SK-MEL-5 (cell line): Measurements from ENCODE around the gene RARB. TPM values are rescaled to one million over a fixed set of nuclear protein-coding genes. Genes with fewer than 3 reads are reported as not detected.
A peak's percentile ranks its signal among the peaks of the same experiment; 100 is the strongest.

Experiments used
- DNase-seq: peaks from one replicate; pipeline ENCODE4 v3.0.0-alpha.2; 2016; ENCODE audit warnings: low read depth, low spot score
- in situ Hi-C: cut with HindIII; loops from 2 replicates; pipeline ENCODE4 v1.10.0; 2016; ENCODE audit warnings: low sequenced_read_pairs, high pct_unique_total_duplicates, low pct_unique_long_range_greater_than_20kb
- total RNA-seq: library from RNA; depleted of rRNA; stranded (reverse); fragments of >200 nt; shearing (Covaris generic); gene quantifications from 2 replicates; pipeline ENCODE4 v1.2.3, GENCODE V29; 2014

The RARB gene
- total RNA-seq, 1 experiment from 2014 or later, result 0.87 TPM

DNA sequence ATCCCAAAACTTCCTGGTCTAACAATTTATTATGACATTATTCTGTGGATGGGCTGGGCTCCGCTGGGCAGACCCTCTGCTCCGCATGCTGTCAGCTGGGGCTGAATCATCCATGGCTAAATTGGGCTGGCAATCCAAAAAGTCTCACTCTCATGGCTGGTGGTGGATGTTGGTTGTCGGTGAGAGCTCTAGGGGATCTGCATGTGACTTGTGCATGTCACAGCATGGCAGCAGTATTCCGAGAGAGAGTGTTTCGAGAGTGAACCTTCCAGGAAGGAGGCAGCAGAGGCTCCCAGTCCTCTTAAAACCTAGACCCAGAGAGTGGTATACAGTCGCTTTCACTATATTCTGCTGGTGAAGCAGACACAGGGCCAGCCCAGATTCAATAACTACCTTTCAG lies 9.9 kb downstream of the RARB start:
- in situ Hi-C loops, result no loop called here
- no peak for DNase-seq

DNA sequence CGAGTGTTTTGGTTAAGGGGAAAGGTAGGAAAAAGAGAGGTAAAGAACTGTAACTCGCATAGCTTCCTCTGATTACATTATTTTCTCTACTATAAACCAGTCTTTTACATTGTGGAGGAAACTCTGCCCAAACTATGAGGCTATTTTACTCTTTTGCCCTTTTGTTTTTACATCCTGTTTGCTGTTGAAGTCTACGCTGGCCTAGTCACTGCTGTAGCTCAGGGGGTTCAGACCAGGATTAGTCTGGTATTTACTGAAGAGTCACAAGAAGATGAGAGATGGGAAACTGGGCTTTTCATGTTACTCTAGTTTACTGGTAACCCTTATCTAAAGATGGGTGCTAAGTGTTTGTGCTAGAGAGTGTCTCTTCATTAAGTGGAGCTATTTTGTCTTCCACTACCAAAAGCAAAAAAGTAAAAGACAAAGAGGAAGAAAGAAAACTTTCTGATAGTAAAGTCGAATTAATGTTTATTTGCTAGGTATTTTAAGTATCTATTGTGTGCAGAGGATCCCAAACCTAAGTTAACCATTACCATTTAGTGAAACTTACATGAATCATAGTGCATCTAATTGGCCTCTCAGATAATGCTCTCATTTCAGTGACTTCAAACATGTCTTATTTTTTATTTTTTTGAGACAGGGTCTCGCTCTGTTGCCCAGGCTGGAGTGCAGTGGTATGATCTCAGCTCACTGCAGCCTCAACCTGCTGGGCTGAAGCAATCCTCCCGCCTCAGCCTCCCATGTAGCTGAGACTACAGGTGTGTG lies 10.9 kb downstream of the RARB start:
- DNase-seq, result no peak
- in situ Hi-C loops, result no loop called here

DNA sequence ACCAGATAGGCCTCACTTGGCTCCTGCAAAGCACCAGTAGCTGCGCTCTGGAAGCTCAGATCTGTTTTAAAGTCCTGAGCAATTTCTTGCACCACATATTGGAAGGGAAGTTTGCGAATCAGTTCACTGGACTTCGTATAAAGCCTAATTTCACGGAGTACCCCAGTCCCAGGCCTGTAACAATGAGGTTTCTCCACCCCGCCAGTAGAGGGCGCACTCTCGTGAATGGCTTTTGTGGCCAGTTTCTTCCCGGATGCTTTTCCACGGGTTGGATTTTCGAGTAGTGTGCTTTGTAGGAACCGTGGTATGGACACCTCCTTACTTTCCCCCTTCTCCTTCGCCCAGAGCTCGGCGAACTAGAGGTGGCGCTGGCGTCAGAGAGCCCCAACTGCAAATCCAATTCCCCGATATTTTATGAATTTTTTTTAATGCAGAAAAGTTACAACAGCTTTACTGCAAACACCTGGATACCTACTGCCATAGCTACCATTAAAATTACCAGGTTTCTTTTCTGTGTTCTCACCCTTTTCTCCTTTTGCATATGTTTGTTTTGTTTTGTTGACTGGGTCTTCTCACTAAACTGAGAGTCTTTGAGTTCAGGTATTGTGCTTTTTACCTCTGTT lies 13.3 kb downstream of the RARB start:
- DNase-seq, result peak; percentile 10
- in situ Hi-C loops, result no loop called here

DNA sequence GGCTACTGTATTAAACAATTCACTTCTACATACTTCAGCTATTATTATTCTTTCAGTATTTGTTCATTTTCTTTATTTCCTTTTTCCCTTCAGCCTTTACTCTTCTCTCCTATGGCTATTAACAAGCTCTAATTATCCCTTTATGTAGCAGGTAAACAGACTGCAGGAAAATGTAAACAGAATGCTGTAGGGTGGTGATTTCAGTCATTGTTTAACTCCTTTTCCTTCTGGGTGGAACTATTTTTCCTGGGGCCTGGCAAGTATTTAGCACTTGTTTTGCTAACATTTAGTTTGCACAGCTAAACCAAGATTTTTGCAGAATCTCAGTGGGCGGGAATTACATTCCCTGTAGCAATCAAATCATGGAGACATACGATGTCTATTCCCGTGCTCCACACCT lies 14.4 kb downstream of the RARB start:
- DNase-seq, result no peak
- in situ Hi-C loops, result no loop called here

DNA sequence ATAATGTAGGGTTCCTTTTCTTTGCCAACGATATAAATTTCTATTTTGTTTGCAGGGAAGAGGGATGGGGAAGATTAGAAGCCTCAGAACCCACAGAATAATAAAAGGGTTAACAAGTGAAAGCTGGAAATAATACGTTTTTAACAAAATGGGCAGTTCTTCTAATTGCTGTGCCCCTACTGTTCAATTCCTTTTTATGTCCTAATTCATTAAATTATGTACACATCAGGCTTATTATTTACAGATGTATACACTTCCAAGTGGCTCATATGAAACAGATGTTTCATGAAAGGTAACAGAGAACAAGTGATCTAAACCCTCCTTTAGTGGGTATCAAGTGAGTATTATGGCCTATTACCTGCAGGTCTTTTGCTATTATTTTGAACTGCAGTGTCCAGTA lies 16.2 kb downstream of the RARB start:
- DNase-seq, result no peak
- in situ Hi-C loops, result no loop called here

DNA sequence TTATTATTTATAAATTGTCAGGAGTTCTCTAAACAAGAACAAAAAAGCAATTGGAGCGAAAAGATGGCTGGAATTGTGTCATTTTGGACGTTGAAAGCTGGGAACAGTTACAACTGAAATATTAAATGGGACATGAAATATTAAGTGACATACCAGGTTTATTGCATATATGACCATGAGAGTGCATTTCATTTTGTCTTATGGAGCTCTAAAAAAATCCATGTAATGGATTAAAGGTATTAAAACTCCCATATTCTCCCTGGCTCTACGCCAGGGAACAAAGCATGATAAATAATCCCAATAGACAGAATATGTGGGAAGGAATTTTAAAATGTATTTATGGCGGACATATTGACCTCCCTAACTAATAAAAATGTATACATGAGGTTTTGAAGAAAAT lies 17.7 kb downstream of the RARB start:
- DNase-seq, result no peak
- in situ Hi-C loops, result no loop called here

DNA sequence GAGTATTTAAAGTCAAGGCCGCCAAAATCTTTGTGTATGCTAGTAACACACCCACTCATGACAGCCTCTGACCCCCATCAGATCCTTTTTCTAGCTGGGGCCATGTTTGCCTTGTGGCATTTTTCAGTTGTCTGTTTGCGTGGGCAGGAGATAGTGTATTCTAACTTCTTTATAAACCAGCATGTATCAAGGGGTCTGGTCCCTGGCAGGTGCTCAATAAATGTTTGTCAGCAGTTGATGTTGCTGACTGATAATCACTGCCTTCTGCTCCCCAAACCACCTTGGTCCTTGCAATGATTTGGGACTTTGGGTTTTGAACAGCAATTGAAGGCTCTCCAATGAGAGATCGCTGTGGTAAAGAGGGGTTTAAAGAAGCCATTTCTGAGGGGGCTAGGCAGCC lies 19.2 kb downstream of the RARB start:
- no peak for DNase-seq
- in situ Hi-C loops, result no loop called here

DNA sequence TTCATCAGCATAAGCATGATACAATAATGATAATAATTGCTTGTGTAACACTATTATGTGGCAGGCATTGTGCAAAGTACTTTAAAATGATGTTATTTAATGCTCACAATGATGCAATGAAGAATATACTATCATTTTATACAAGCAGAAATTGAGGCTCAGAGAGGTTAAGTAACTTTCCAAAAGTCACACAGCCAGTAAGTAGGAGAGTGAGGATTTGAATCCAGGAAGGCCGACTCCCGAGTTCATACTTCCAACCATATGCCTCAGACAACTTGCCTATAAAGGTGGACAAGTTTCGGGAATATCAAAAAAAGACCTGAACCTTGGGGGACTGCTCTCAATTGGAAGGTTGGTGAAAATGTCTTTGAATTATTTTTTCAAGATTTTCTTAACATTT lies 19.9 kb downstream of the RARB start:
- in situ Hi-C loops, result no loop called here
- no peak for DNase-seq

DNA sequence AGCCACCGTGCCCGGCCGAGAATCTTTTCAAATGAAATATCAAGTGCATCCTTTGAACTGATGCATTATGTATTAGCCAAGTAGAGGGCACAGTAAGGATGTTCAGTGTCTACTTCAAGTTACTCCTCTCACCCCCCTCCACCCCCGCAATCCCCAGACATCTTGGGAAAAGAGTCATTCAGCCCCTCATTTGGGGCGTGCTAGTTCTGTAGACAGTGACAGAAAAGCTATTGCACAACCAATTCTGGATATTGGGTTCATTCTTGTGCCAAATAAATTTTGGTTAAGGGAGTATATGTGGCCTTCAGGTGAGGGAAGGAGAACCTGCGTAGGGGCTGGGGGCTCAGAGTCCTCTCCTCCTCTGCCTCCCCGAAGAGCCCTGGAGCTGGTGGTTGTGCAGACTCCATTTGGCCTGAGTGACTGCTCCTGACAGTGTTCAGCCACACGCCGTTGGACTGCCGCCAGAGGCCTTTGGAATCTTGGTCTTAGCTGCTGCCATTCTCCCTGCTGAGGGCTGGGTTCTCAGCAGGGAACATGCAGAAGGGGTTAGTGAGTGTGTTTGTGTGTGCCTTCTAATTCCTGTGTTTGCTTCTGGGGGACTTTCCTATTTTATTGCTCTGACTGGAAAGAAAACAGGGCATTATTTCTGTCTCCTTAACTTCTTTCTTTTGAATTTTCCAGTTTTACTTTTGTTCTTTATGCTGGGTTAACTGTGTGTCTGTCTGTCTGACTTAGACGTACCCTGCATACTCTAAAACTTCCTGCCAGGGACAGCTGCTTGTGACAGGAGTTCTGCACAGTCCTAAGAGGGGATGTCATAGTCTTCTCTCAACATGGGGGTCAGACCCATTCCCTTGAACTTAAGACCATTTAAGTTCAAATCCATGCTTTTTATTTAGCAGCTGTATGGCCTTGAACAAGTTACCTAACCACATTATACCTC lies 21.0 kb downstream of the RARB start:
- DNase-seq, result peak; percentile 54
- in situ Hi-C loops, result no loop called here

DNA sequence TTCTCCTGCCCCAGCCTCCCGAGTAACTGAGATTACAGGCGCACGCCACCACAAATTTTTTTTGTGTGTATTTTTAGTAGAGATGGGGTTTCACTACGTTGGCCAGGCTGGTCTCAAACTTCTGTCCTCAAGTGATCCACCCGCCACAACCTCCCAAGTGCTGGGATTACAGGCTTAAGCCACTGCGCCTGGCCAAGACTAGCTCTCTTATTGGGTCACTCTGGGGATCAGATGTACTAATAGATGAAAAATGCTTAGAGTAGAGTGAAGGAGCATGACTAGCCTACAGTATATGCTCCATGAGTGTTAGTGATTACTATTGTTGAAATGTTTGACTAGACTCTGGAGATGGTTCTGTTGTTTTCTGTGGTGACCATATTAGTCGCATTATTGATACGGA lies 21.8 kb downstream of the RARB start:
- in situ Hi-C loops, result no loop called here
- DNase-seq, result no peak

DNA sequence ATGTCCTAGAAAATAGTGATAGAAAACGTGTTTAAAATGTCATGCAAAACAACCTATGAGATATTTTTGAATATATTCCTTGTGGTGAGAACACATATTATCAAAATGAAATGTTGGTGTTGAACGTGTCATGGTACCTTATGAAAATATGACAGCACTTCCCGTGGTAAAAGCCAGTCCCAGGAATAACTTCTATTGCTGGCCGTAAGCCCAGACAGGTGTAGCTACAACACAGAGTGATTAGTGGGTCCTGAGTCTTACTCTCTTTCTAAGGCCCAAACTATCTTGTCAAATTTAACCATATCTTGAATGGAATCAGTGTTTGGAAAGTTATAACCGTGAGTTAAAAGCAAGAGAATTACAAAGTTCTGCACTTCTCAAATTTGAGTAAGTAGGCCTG lies 24.1 kb downstream of the RARB start:
- DNase-seq, result no peak
- in situ Hi-C loops, result no loop called here

DNA sequence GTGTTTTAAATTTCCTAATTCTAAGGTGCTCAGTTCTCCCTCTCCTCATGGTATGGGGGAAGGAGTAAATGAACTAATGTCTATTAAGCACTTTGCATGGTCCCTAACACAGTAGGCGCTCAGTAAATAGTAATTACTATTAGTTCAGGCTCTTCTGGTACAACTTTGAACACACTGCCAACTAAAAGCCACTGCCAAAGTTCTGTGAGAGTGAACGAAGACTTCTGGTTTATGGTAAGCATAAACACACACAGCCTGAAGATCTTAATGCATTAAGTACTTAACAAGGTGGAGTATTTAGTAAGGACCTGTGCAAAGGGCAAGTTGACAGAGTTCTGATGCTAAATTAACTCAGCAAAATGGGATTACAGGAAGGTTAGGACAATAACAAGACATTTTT lies 24.7 kb downstream of the RARB start:
- in situ Hi-C loops, result no loop called here
- DNase-seq, result no peak

DNA sequence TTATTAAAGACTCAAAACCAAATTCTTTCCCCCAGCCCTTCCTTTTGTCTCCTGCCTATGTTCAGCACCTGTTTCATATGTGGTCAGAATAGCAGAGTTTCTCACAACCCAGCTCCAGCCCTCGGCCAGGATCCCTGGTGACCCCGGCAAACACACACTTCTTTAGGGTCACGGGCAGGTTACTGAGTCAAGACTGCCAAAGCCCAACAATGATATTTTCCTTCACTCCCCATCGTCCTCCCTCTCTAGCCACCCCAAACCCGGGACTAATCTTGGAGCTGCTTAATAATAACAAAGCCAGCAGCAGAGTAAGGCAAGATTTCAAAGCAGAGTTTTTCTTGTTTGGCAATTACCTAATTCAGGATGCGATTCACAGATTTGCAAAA lies 25.5 kb downstream of the RARB start:
- no peak for DNase-seq
- in situ Hi-C loops, result no loop called here

DNA sequence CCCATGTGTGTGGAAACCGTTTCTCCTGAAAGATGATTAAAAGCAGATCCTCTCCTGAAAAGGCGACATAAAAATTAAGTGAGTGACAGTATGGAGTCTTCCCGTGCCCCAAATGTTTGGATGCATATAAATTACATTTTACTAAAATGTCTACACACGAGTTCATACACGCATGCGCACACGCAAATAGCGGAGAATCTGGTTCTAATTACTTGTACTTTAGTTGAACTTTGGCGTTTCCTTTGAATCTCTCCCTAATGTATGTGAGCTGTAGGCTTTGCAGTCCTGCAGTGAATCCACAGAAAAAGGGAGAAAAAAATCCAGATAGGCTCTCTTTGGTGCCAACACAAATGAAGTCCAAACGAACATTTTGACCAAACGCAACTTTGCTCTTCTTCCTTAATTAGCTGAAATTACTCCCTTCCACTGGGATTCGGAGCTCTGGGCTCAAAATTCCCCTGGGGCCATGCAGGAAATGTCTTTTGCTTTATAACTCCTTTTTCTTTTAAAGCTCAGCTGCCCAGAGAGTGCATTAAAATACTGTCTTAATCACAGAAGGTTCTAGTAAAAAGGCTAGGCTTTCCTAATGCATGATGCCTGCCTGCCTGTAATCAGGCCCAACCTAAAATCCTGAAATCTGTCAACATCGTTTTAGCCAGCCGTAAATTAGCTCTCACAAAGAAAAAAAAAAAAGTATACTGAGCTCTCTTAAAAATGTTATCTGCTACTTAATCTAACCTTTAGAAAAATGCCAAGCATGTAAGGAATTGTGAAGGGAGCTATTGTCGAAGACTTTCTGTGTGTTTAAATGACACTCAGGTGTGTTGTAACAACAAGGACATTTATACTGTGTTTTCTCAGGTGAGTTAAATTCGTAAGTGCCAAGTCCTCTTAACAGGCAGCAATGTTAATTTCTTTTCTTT lies 26.2 kb downstream of the RARB start:
- no peak for DNase-seq
- in situ Hi-C loops, result no loop called here

DNA sequence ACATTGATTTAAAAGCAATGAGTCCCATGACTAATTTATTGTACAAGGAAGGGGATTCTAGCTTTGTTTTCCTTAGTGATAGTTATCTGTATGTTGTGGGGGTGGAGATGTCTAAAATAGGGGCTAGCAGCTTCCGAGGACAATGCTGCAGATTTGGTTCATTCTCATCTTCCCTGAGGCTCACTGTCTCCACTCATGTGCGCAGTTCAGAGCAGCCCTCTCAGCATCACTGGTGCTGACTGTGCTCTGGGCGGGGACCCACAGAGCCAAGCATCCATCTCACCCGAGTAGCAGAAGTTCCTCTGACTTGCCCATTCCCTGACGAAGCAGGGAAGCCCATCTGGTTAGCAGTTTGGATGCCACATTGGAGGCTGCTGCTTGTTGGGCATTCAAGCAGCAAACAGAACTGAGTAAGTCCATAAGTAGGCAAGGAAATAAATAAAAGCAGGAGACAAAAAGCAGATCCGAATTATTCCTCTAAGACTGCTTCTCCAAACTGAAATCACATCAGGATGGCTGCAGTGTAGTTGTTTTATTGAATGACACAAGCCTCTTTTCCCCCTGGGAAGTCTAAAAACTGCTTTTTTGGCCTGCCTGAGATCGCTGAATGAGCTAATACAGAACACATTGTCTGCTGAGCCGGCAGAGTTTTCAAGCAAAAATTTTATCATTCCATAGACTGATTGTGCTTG lies 27.5 kb downstream of the RARB start:
- in situ Hi-C loops, result no loop called here
- no peak for DNase-seq

DNA sequence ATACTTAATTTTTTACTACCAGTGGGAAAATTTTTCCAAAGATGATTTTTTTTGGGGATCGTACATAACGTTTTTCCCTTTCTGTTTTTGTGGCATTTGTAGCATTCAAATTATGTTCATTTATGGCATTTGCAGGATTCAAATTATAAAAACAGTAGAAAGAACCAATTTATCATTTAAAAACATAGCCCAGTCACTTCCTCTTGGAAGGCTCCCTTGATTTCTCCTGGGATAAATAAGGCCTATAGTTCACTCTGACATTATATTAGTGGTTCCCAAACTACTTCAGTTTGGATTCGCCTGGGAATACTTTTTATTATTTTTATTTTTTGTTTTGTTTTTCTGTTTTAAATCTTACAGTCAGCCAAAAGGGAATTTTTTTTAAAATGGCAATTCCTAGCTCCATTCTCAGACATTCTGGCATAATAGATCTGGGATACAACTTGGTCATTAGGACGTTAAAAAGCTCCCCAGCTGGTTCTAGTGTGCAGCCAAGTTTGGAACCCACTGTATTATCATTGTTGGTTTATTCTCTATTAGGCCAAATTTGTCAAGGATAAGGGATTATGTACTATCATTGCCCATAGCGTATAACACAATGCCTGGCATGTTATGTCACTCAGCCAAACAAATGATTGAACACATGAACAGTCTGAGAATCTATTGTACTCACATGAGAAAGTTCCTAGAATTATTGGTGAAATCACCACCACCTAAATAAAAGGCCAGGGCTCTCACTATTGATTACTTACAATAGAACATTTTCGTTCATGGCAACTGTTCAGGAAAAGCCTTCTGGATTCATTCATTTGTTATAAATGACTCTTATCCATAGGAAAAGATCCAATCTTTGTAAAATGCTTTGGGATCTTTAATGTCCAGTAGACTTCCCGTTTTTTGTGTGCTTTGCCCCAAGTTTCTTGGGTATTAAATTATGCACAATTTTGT lies 28.9 kb downstream of the RARB start:
- in situ Hi-C loops, result no loop called here
- DNase-seq, result no peak
